ENCODE data around the gene DOCK4.

DOCK4 gene

GRCh38 chr7:112001091-112001826, 204.9 kb downstream of the DOCK4 start:
- CTCF ChIA-PET, result no interaction called here
- Mint-ChIP-seq H3K27me3 (no peaks in the 10 kb centered on the region), H3K27ac (no peak overlapping the region), H3K9me3 (no peaks in the 10 kb centered on the region), H3K4me1 (no peaks in the 10 kb centered on the region), H3K4me3 (no peak overlapping the region), H3K36me3 (no peaks in the 10 kb centered on the region)
- DNase-seq, result no peak

GRCh38 chr7:111998326-111998725, 207.9 kb downstream of the DOCK4 start:
- Mint-ChIP-seq H3K27ac (no peak overlapping the region), H3K4me1 (no peaks in the 10 kb centered on the region), H3K4me3 (no peak overlapping the region), H3K36me3 (no peaks in the 10 kb centered on the region), H3K27me3 (no peaks in the 10 kb centered on the region), H3K9me3 (no peaks in the 10 kb centered on the region)
- DNase-seq, result no peak
- CTCF ChIA-PET, result no interaction called here

DNA sequence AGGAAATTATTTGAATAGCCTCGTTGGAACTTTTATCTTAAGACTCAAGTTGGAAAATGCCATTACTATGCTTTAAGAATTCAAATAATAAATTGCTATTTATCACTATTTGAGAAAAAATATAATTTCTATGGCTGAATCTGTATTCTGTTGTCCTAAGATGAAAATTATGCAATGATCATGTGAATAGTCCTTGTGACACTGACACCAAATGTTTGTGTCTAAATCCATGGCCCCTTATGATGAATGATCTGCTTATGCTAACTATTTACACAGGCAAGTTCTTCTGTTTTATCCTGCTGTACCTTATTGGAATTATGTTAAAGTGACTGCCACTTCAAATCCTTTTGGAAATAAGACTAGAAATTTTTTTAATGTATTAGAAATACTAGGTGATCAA, 208.7 kb downstream of the DOCK4 start:
- no peak overlapping the region for H3K27ac Mint-ChIP-seq
- no peaks in the 10 kb centered on the region for H3K4me1 Mint-ChIP-seq
- H3K36me3 Mint-ChIP-seq, result no peaks in the 10 kb centered on the region
- H3K4me3 Mint-ChIP-seq, result no peak overlapping the region
- no peaks in the 10 kb centered on the region for H3K9me3 Mint-ChIP-seq
- no peaks in the 10 kb centered on the region for H3K27me3 Mint-ChIP-seq
- CTCF ChIA-PET, result no interaction called here
- no peak for DNase-seq

- no peak overlapping the region for H3K4me3 Mint-ChIP-seq
- DNase-seq, result no peak
- H3K36me3 Mint-ChIP-seq, result no peaks in the 10 kb centered on the region
- no peak overlapping the region for H3K27ac Mint-ChIP-seq
- H3K4me1 Mint-ChIP-seq, result no peaks in the 10 kb centered on the region
- H3K9me3 Mint-ChIP-seq, result no peaks in the 10 kb centered on the region
- H3K27me3 Mint-ChIP-seq, result no peaks in the 10 kb centered on the region
- CTCF ChIA-PET, result no interaction called here
Observed at GRCh38 chr7:111992601-111993000, 213.6 kb downstream of the DOCK4 start.

- Mint-ChIP-seq H3K4me3 (no peak overlapping the region), H3K27me3 (no peaks in the 10 kb centered on the region), H3K9me3 (no peaks in the 10 kb centered on the region), H3K27ac (no peak overlapping the region), H3K36me3 (no peaks in the 10 kb centered on the region), H3K4me1 (no peaks in the 10 kb centered on the region)
- CTCF ChIA-PET, result no interaction called here
- DNase-seq, result no peak
Observed at GRCh38 chr7:111990643-111991042, 215.6 kb downstream of the DOCK4 start.

GRCh38 chr7:111987886-111988285, 218.3 kb downstream of the DOCK4 start:
- H3K27ac Mint-ChIP-seq, result no peak overlapping the region
- H3K9me3 Mint-ChIP-seq, result no peaks in the 10 kb centered on the region
- no peak overlapping the region for H3K4me3 Mint-ChIP-seq
- no peaks in the 10 kb centered on the region for H3K27me3 Mint-ChIP-seq
- no peaks in the 10 kb centered on the region for H3K36me3 Mint-ChIP-seq
- DNase-seq, result no peak
- H3K4me1 Mint-ChIP-seq, result no peaks in the 10 kb centered on the region
- CTCF ChIA-PET, result no interaction called here

- no peaks in the 10 kb centered on the region for H3K4me1 Mint-ChIP-seq
- no peak overlapping the region for H3K27ac Mint-ChIP-seq
- H3K9me3 Mint-ChIP-seq, result no peaks in the 10 kb centered on the region
- CTCF ChIA-PET, result no interaction called here
- no peak overlapping the region for H3K4me3 Mint-ChIP-seq
- DNase-seq, result no peak
- H3K27me3 Mint-ChIP-seq, result no peaks in the 10 kb centered on the region
- H3K36me3 Mint-ChIP-seq, result no peaks in the 10 kb centered on the region
Observed at GRCh38 chr7:111987115-111987826, 218.9 kb downstream of the DOCK4 start.

DNA sequence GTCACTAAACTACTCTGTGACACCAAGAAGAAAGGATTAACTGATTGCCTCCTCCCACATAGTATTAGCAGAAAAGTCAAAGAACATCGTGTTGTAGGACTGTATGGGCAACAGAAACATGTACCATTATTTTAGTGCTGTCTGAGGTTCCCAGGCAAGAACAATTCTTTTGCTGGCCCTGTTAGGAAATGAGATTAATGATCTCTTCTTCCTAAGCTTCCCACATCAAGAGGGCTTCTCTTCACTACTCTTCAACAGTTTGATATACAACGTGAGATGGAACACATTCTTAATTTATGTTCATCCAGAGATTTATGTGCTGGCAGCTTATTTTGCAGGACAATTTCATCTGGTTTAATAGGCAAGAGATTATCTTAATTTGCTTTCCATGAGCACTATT, 219.6 kb downstream of the DOCK4 start:
- H3K4me1 Mint-ChIP-seq, result no peaks in the 10 kb centered on the region
- no peaks in the 10 kb centered on the region for H3K36me3 Mint-ChIP-seq
- CTCF ChIA-PET, result no interaction called here
- H3K27me3 Mint-ChIP-seq, result no peaks in the 10 kb centered on the region
- H3K27ac Mint-ChIP-seq, result no peak overlapping the region
- no peak overlapping the region for H3K4me3 Mint-ChIP-seq
- no peaks in the 10 kb centered on the region for H3K9me3 Mint-ChIP-seq
- no peak for DNase-seq

- Mint-ChIP-seq H3K36me3 (no peaks in the 10 kb centered on the region), H3K27ac (no peak overlapping the region), H3K27me3 (no peaks in the 10 kb centered on the region), H3K9me3 (no peaks in the 10 kb centered on the region), H3K4me1 (no peaks in the 10 kb centered on the region), H3K4me3 (no peak overlapping the region)
- CTCF ChIA-PET, result no interaction called here
- DNase-seq, result no peak
Observed at GRCh38 chr7:111985798-111986197, 220.4 kb downstream of the DOCK4 start.

- H3K27ac Mint-ChIP-seq, result no peak overlapping the region
- CTCF ChIA-PET, result no interaction called here
- H3K27me3 Mint-ChIP-seq, result no peaks in the 10 kb centered on the region
- no peak overlapping the region for H3K4me3 Mint-ChIP-seq
- no peaks in the 10 kb centered on the region for H3K4me1 Mint-ChIP-seq
- DNase-seq, result no peak
- no peaks in the 10 kb centered on the region for H3K9me3 Mint-ChIP-seq
- no peaks in the 10 kb centered on the region for H3K36me3 Mint-ChIP-seq
Observed at GRCh38 chr7:111982804-111983203, 223.4 kb downstream of the DOCK4 start.

- Mint-ChIP-seq H3K27ac (no peak overlapping the region), H3K27me3 (no peaks in the 10 kb centered on the region), H3K4me1 (no peaks in the 10 kb centered on the region), H3K4me3 (no peak overlapping the region), H3K9me3 (no peaks in the 10 kb centered on the region), H3K36me3 (no peaks in the 10 kb centered on the region)
- DNase-seq, result no peak
- CTCF ChIA-PET, result no interaction called here
Observed at GRCh38 chr7:111982133-111982532, 224.1 kb downstream of the DOCK4 start.

- Mint-ChIP-seq H3K27me3 (no peaks in the 10 kb centered on the region), H3K36me3 (no peaks in the 10 kb centered on the region), H3K4me3 (no peak overlapping the region), H3K27ac (no peak overlapping the region), H3K4me1 (no peaks in the 10 kb centered on the region), H3K9me3 (no peaks in the 10 kb centered on the region)
- no peak for DNase-seq
- CTCF ChIA-PET, result no interaction called here
Observed at GRCh38 chr7:111980725-111981124, 225.5 kb downstream of the DOCK4 start.

DNA sequence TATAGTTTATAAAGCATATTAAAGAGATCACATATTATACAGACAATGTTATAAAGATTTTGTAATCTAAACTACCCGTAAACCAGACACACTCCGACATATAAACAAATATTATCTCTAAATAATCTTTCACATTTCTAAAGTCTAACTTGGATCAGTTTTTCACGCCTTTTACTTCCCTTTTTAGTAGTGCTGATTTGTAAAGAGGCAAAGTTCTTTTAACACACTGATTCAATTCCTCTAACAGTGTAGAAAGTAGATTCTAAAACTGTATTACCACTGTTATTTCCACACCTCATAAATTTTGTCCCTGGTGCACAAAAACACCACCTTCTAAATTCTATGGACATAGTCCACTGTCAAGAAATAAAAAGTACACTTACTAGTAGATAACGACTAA, 230.9 kb downstream of the DOCK4 start:
- no peak overlapping the region for H3K27ac Mint-ChIP-seq
- CTCF ChIA-PET, result no interaction called here
- H3K9me3 Mint-ChIP-seq, result no peaks in the 10 kb centered on the region
- no peaks in the 10 kb centered on the region for H3K36me3 Mint-ChIP-seq
- no peak for DNase-seq
- no peaks in the 10 kb centered on the region for H3K27me3 Mint-ChIP-seq
- no peaks in the 10 kb centered on the region for H3K4me1 Mint-ChIP-seq
- no peak overlapping the region for H3K4me3 Mint-ChIP-seq

- Mint-ChIP-seq H3K27me3 (no peaks in the 10 kb centered on the region), H3K9me3 (peaks cover 1% of the 10 kb centered on the region), H3K27ac (no peak overlapping the region), H3K36me3 (no peaks in the 10 kb centered on the region), H3K4me3 (no peak overlapping the region), H3K4me1 (no peaks in the 10 kb centered on the region)
- CTCF ChIA-PET, result no interaction called here
- no peak for DNase-seq
Observed at GRCh38 chr7:111960984-111961383, 245.2 kb downstream of the DOCK4 start.

DNA sequence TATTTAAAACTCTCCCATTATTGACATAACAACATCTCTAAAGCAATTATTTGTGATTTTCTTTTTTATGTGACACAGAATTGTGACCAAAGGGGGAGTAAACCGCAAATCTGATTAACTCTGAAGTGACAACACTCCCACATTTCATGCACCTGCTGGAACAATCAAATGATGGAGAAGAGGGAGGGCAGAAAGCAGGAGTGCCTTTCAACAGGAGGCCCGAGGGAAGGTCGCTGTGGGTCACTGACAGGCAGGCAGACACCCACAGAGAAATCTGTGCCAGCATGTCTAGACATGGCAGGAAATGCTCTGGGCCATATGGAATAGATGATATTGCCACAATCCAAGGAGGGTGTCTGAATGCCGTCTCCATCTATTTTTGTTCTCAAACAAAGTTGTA, 247.3 kb downstream of the DOCK4 start:
- peaks cover 1% of the 10 kb centered on the region for H3K9me3 Mint-ChIP-seq
- no peaks in the 10 kb centered on the region for H3K27me3 Mint-ChIP-seq
- H3K27ac Mint-ChIP-seq, result no peak overlapping the region
- CTCF ChIA-PET, result no interaction called here
- no peak for DNase-seq
- H3K4me1 Mint-ChIP-seq, result no peaks in the 10 kb centered on the region
- H3K4me3 Mint-ChIP-seq, result no peak overlapping the region
- H3K36me3 Mint-ChIP-seq, result no peaks in the 10 kb centered on the region

All from activated naive CD4-positive, alpha-beta T cell treated with anti-CD3 and anti-CD28 coated beads, Interleukin-2, amount 10 ng/mL, durations not matched to agents 7 days and 5 days (primary cell).